Measurements from ENCODE around the gene RHOA. TPM values are rescaled to one million over a fixed set of nuclear protein-coding genes. Genes with fewer than 3 reads are reported as not detected.

Gene RHOA
- total and polyA plus RNA-seq, 2 of the 4 experiments (the other 2 are of a cell fraction): 383 to 879 TPM

DNA sequence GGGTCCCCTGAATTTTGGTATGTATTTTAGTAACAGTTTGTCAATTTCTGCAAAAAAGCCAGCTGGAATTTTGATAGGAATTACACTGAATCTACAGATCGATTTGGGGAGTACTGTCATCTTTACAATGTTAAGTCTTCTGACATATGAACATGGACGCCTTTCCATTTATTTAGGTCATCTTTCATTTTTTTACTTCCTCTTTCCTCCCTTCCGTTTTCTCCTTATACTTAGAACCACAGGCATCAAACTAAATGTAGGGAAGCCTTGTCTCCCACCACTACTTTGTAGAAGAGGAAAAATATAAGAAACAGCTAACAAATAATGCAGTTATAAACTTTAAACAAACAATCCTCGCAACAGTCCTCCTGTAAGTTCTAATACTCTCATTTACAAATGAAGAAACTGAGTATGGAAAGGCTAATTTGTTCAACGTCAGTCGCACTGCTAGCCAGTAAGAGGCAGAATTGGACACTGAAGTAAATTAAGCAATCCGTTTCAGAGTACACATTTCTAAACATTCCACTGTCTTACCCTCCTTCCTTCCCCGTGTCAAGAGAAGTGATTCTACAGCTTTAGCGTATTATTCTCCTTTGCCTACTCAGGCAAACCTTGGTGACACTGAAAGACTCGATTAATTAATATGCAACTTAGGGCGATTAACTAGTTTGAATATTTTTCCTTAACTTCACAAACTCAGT lies 25.6 kb downstream of the RHOA start:
- H3K4me1 ChIP-seq (ENCODE audit: control insufficient read depth, insufficient read depth, low read length): peaks cover 10% of the 10 kb centered on the region
- H3K9me1 ChIP-seq (ENCODE audit: insufficient read depth, low read length): peaks cover 7% of the 10 kb centered on the region
- in situ Hi-C loops (cut with MboI; ENCODE audit: low sequenced_read_pairs): no loop called here
- H4K8ac ChIP-seq (ENCODE audit: low read depth in 2 of 2, low read length in 2 of 2): no peak overlapping the region
- H2BK5ac ChIP-seq (ENCODE audit: low read depth, low read length, poor library complexity, severe bottlenecking): no peak overlapping the region
- H2AFZ ChIP-seq (replicated peaks; ENCODE audit: low read length, poor library complexity): no peak overlapping the region
- ATAC-seq (ENCODE audit: low read depth) (no peak), DNase-seq (no peak)
- no peak overlapping the region for H2BK120ac ChIP-seq (ENCODE audit: low read depth, low read length)
- no peak overlapping the region for H3K9ac ChIP-seq (ENCODE audit: low read depth, low read length)
- H4K91ac ChIP-seq (ENCODE audit: insufficient read depth, low read depth, low read length): no peak overlapping the region
- no peak overlapping the region for H3K14ac ChIP-seq (replicated peaks; ENCODE audit: low read depth, low read length)
- ChIA-PET POLR2A (ENCODE audit: unreplicated experiment) (no interaction called here), CTCF (no interaction called here)
- H2AK9ac ChIP-seq (replicated peaks; ENCODE audit: low read depth, low read length, poor library complexity): no peak overlapping the region
- H2BK20ac ChIP-seq (ENCODE audit: low read depth, low read length): no peak overlapping the region
- no peak overlapping the region for H2AK5ac ChIP-seq (ENCODE audit: low read depth, low read length)
- H3K79me1 ChIP-seq (ENCODE audit: low read depth in 1 of 2, low read length in 2 of 2): peaks cover 0 to 38% of the 10 kb centered on the region in 2 experiments; a peak in 3 of 4 replicates
- BruUV-seq (replicated peaks): no TSS peak
- H2BK15ac ChIP-seq (ENCODE audit: low read depth, low read length): no peak overlapping the region
- intact Hi-C loops (cut with micrococcal nuclease): no loop called here
- TF ChIP-seq MAFK (IDR thresholded peaks at IDR 0.05; ENCODE audit: low read depth, low read length) (no peak), SMC3 (IDR thresholded peaks at IDR 0.05; ENCODE audit: low read depth, low read length) (no peak), NFE2L2 (IDR thresholded peaks at IDR 0.05; ENCODE audit: low read depth, low read length) (no peak), POLR2A (IDR thresholded peaks at IDR 0.05; ENCODE audit: low read depth, low read length) (no peak), CEBPB (IDR thresholded peaks at IDR 0.05; ENCODE audit: low read depth, low read length) (no peak), RCOR1 (IDR thresholded peaks at IDR 0.05; ENCODE audit: insufficient replicate concordance, low read length) (no peak), CHD1 (IDR thresholded peaks at IDR 0.05; ENCODE audit: low read depth, low read length) (no peak), CTCF (conservative IDR thresholded peaks at IDR 0.05; ENCODE audit: low read depth, low read length) (no peak), RAD21 (IDR thresholded peaks at IDR 0.05; ENCODE audit: low read length) (no peak), RFX5 (IDR thresholded peaks at IDR 0.05; ENCODE audit: low read depth, low read length) (no peak), BHLHE40 (IDR thresholded peaks at IDR 0.05; ENCODE audit: low read depth, low read length) (no peak), MXI1 (IDR thresholded peaks at IDR 0.05; ENCODE audit: borderline replicate concordance, low read depth, low read length) (no peak), MAZ (IDR thresholded peaks at IDR 0.05; ENCODE audit: borderline replicate concordance, low read depth, low read length) (no peak), FOS (IDR thresholded peaks at IDR 0.05; ENCODE audit: low read depth, low read length) (no peak)
- TF ChIP-seq, protein P1, sequence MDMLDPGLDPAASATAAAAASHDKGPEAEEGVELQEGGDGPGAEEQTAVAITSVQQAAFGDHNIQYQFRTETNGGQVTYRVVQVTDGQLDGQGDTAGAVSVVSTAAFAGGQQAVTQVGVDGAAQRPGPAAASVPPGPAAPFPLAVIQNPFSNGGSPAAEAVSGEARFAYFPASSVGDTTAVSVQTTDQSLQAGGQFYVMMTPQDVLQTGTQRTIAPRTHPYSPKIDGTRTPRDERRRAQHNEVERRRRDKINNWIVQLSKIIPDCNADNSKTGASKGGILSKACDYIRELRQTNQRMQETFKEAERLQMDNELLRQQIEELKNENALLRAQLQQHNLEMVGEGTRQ (IDR thresholded peaks at IDR 0.05; ENCODE audit: low read depth, low read length): no peak
- TF ChIP-seq, protein P2, sequence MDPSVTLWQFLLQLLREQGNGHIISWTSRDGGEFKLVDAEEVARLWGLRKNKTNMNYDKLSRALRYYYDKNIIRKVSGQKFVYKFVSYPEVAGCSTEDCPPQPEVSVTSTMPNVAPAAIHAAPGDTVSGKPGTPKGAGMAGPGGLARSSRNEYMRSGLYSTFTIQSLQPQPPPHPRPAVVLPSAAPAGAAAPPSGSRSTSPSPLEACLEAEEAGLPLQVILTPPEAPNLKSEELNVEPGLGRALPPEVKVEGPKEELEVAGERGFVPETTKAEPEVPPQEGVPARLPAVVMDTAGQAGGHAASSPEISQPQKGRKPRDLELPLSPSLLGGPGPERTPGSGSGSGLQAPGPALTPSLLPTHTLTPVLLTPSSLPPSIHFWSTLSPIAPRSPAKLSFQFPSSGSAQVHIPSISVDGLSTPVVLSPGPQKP (IDR thresholded peaks at IDR 0.05; ENCODE audit: borderline replicate concordance, low read depth, low read length): no peak
- WGBS, 2 experiments (ENCODE audit: extremely low coverage in 2 of 2, insufficient read length in 1 of 2): 80% methylated on average over 3 of the region's 11 CpGs; no CpG with 5 or more reads in 1 of the 2 experiments
- H4K20me1 ChIP-seq (ENCODE audit: insufficient read depth, low read length): peaks cover 99% of the 10 kb centered on the region
- no peak overlapping the region for H3K4ac ChIP-seq (ENCODE audit: low read depth, low read length)
- dilution Hi-C loops (cut with HindIII; ENCODE audit: low sequenced_read_pairs, unreplicated experiment): no loop called here
- no peak overlapping the region for H3K23ac ChIP-seq (ENCODE audit: low read depth, low read length)
- H3K27ac ChIP-seq (ENCODE audit: insufficient read depth, low read length): no peak overlapping the region
- H3K56ac ChIP-seq (ENCODE audit: extremely low read depth, insufficient read depth, low read length): no peak overlapping the region
- no peaks in the 10 kb centered on the region for H3K27me3 ChIP-seq (ENCODE audit: control insufficient read depth, insufficient read depth, low read length)
- H4K5ac ChIP-seq (ENCODE audit: low read depth, low read length): no peak overlapping the region
- no peak overlapping the region for H3K4me2 ChIP-seq (ENCODE audit: low read depth, low read length)
- H3K18ac ChIP-seq (ENCODE audit: low read depth, low read length): no peak overlapping the region
- no peak overlapping the region for H3K4me3 ChIP-seq (ENCODE audit: insufficient read depth, low read depth, low read length)
- peaks cover 5% of the 10 kb centered on the region; the same call in 1 of the 2 replicates for H3K36me3 ChIP-seq (ENCODE audit: control insufficient read depth, insufficient read depth, low read length)
- H3K9me3 ChIP-seq (ENCODE audit: control insufficient read depth, insufficient read depth, low read length): no peaks in the 10 kb centered on the region

Data from IMR-90 (cell line).